IMR-90 (cell line): ENCODE results near the gene CUTC. TPM values are rescaled to one million over a fixed set of nuclear protein-coding genes. Genes with fewer than 3 reads are reported as not detected.

Experiments used
- ATAC-seq: fragments of 200-7000 bp; cut with Tn5 transposase; 2 replicates; pipeline ENCODE4 v1.9.1; 2020; ENCODE audit warnings: low read depth, mild to moderate bottlenecking, moderate library complexity
- BruUV-seq: library from RNA; stranded (reverse); fragments of 400-500 nt; replicated peaks from 2 replicates; lab custom pipeline; 2021; lab: Mats Ljungman, UMichigan
- CTCF ChIA-PET: fragments of 300-600 bp; formaldehyde crosslinking; extraction: SDS; loops from one replicate; lab custom pipeline; 2021; ENCODE audit warnings: antibody characterized with exemption; lab: Yijun Ruan, JAX
- POLR2A ChIA-PET: fragments of 300-600 bp; sonication (Branson Sonifier 250); formaldehyde crosslinking; loops from one replicate; lab custom pipeline; 2022; ENCODE audit warnings: antibody characterized with exemption; ENCODE audit not compliant: unreplicated experiment; lab: Charles Lee
- DNase-seq: peaks from one replicate; pipeline ENCODE4 v3.0.0; 2013
- H2AFZ ChIP-seq: replicated peaks from 2 replicates; pipeline ENCODE3; 2013; ENCODE audit warnings: low read length, mild to moderate bottlenecking; ENCODE audit not compliant: poor library complexity
- H2AK5ac ChIP-seq: 2 replicates; pipeline ENCODE4 v1.6.1; 2013; ENCODE audit warnings: low read depth, low read length, inconsistent platforms
- H2AK9ac ChIP-seq: replicated peaks from 2 replicates; pipeline ENCODE3; 2013; ENCODE audit warnings: mild to moderate bottlenecking, low read depth, low read length, moderate library complexity; ENCODE audit not compliant: poor library complexity
- H2BK120ac ChIP-seq: 2 replicates; pipeline ENCODE4 v1.6.1; 2013; ENCODE audit warnings: low read depth, low read length, inconsistent platforms
- H2BK15ac ChIP-seq: 3 replicates; pipeline ENCODE4 v1.6.1; 2013; ENCODE audit warnings: low read depth, low read length, inconsistent platforms
- H2BK20ac ChIP-seq: 2 replicates; pipeline ENCODE4 v1.6.1; 2013; ENCODE audit warnings: low read depth, mild to moderate bottlenecking, inconsistent platforms, low read length, moderate library complexity
- H2BK5ac ChIP-seq: 2 replicates; pipeline ENCODE4 v1.6.1; 2013; ENCODE audit warnings: mild to moderate bottlenecking, low read depth, low read length, inconsistent platforms; ENCODE audit not compliant: poor library complexity, severe bottlenecking
- H3K14ac ChIP-seq: replicated peaks from 2 replicates; pipeline ENCODE4 v1.6.1; 2013; ENCODE audit warnings: low read depth, low read length, inconsistent platforms
- H3K18ac ChIP-seq: 2 replicates; pipeline ENCODE4 v1.6.1; 2013; ENCODE audit warnings: low read depth, low read length, control low read depth
- H3K23ac ChIP-seq: 2 replicates; pipeline ENCODE4 v1.6.1; 2013; ENCODE audit warnings: low read depth, low read length, inconsistent platforms
- H3K27ac ChIP-seq: 2 replicates; pipeline ENCODE4 v1.5.1; 2013; ENCODE audit warnings: mild to moderate bottlenecking, control low read depth, low read length; ENCODE audit not compliant: insufficient read depth
- H3K27me3 ChIP-seq: 2 replicates; pipeline ENCODE4 v1.6.1; 2013; ENCODE audit warnings: low read length; ENCODE audit not compliant: control insufficient read depth, insufficient read depth
- H3K36me3 ChIP-seq: 2 replicates; pipeline ENCODE4 v1.6.1; 2013; ENCODE audit warnings: low read length, mixed read lengths; ENCODE audit not compliant: control insufficient read depth, insufficient read depth
- H3K4ac ChIP-seq: 2 replicates; pipeline ENCODE4 v1.6.1; 2013; ENCODE audit warnings: low read depth, low read length, inconsistent platforms
- H3K4me1 ChIP-seq: 2 replicates; pipeline ENCODE4 v1.6.1; 2013; ENCODE audit warnings: low read length, mixed read lengths; ENCODE audit not compliant: control insufficient read depth, insufficient read depth
- H3K4me2 ChIP-seq: 2 replicates; pipeline ENCODE4 v1.6.1; 2013; ENCODE audit warnings: low read depth, mild to moderate bottlenecking, control low read depth, low read length, moderate library complexity
- H3K4me3 ChIP-seq: 2 replicates; pipeline ENCODE4 v1.5.1; 2013; ENCODE audit warnings: low read depth, mild to moderate bottlenecking, control low read depth, low read length, moderate library complexity; ENCODE audit not compliant: insufficient read depth
- H3K56ac ChIP-seq: 2 replicates; pipeline ENCODE4 v1.6.1; 2013; ENCODE audit warnings: low read length, inconsistent platforms; ENCODE audit not compliant: insufficient read depth; ENCODE audit errors: extremely low read depth
- H3K79me1 ChIP-seq, 2 experiments: 2 replicates each; pipeline ENCODE4 v1.6.1; 2013; ENCODE audit warnings: low read length in 2 of 2, inconsistent platforms in 1 of 2, low read depth in 1 of 2
- H3K9ac ChIP-seq: 2 replicates; pipeline ENCODE4 v1.6.1; 2013; ENCODE audit warnings: low read depth, low read length, control low read depth
- H3K9me1 ChIP-seq: 2 replicates; pipeline ENCODE4 v1.6.1; 2013; ENCODE audit warnings: low read length, inconsistent platforms; ENCODE audit not compliant: insufficient read depth
- H3K9me3 ChIP-seq: 2 replicates; pipeline ENCODE4 v1.6.1; 2013; ENCODE audit warnings: low read length; ENCODE audit not compliant: control insufficient read depth, insufficient read depth
- H4K20me1 ChIP-seq: 2 replicates; pipeline ENCODE4 v1.6.1; 2013; ENCODE audit warnings: low read length, inconsistent platforms; ENCODE audit not compliant: insufficient read depth
- H4K5ac ChIP-seq: 2 replicates; pipeline ENCODE4 v1.6.1; 2013; ENCODE audit warnings: mild to moderate bottlenecking, low read depth, low read length, control low read depth
- H4K8ac ChIP-seq, 2 experiments: 2 replicates each; pipeline ENCODE4 v1.6.1; 2013; ENCODE audit warnings: low read depth in 2 of 2, low read length in 2 of 2, control low read depth in 1 of 2, inconsistent platforms in 1 of 2
- H4K91ac ChIP-seq: 2 replicates; pipeline ENCODE4 v1.6.1; 2013; ENCODE audit warnings: low read depth, low read length, inconsistent platforms; ENCODE audit not compliant: insufficient read depth
- BHLHE40 ChIP-seq: fragments of 150-350 bp; IDR thresholded peaks from 2 replicates; pipeline ENCODE4 v1.6.1; 2016; ENCODE audit warnings: mild to moderate bottlenecking, low read depth, low read length
- CEBPB ChIP-seq: IDR thresholded peaks from 2 replicates; pipeline ENCODE4 v1.6.1; 2012; ENCODE audit warnings: low read depth, low read length, improper control_type of control experiment
- CHD1 ChIP-seq: IDR thresholded peaks from 2 replicates; pipeline ENCODE4 v1.6.1; 2012; ENCODE audit warnings: low read depth, low read length, improper control_type of control experiment
- FOS ChIP-seq: fragments of 150-350 bp; IDR thresholded peaks from 2 replicates; pipeline ENCODE4 v1.6.1; 2016; ENCODE audit warnings: low read depth, low read length
- MAFK ChIP-seq: IDR thresholded peaks from 2 replicates; pipeline ENCODE4 v1.6.1; 2012; ENCODE audit warnings: low read depth, low read length, improper control_type of control experiment
- MAZ ChIP-seq: IDR thresholded peaks from 2 replicates; pipeline ENCODE4 v1.6.1; 2012; ENCODE audit warnings: low read depth, mild to moderate bottlenecking, low read length, improper control_type of control experiment, moderate library complexity, borderline replicate concordance
- MXI1 ChIP-seq: IDR thresholded peaks from 2 replicates; pipeline ENCODE4 v1.6.1; 2012; ENCODE audit warnings: low read depth, mild to moderate bottlenecking, low read length, moderate library complexity, borderline replicate concordance
- NFE2L2 ChIP-seq: fragments of 150-350 bp; IDR thresholded peaks from 2 replicates; pipeline ENCODE4 v1.6.1; 2016; ENCODE audit warnings: low read depth, mild to moderate bottlenecking, low read length
- POLR2A ChIP-seq: IDR thresholded peaks from 2 replicates; pipeline ENCODE4 v1.6.1; 2012; ENCODE audit warnings: mild to moderate bottlenecking, low read depth, low read length
- RAD21 ChIP-seq: IDR thresholded peaks from 2 replicates; pipeline ENCODE4 v1.6.1; 2012; ENCODE audit warnings: low read length, improper control_type of control experiment
- RCOR1 ChIP-seq: IDR thresholded peaks from 2 replicates; pipeline ENCODE4 v1.6.1; 2012; ENCODE audit warnings: mild to moderate bottlenecking, low read length, improper control_type of control experiment; ENCODE audit not compliant: insufficient replicate concordance
- RFX5 ChIP-seq: IDR thresholded peaks from 2 replicates; pipeline ENCODE4 v1.8.0; 2012; ENCODE audit warnings: low read depth, mild to moderate bottlenecking, low read length, moderate library complexity
- SMC3 ChIP-seq: fragments of 150-350 bp; IDR thresholded peaks from 2 replicates; pipeline ENCODE4 v1.6.1; 2016; ENCODE audit warnings: low read depth, mild to moderate bottlenecking, antibody characterized with exemption, low read length, moderate library complexity
- USF2 ChIP-seq: fragments of 150-350 bp; IDR thresholded peaks from 2 replicates; pipeline ENCODE4 v1.6.1; 2017; ENCODE audit warnings: mild to moderate bottlenecking, antibody characterized with exemption, low read length, low read depth
- WGBS, 2 experiments: methylation state at CpG; one replicate each; pipeline versions ENCODE4 v1.1.5 to v1.1.7; 2013; ENCODE audit warnings: missing lambda C conversion rate in 2 of 2; ENCODE audit not compliant: insufficient read length in 1 of 2; ENCODE audit errors: extremely low coverage in 2 of 2; 5-methylcytosine and 5-hydroxymethylcytosine counted together
- dilution Hi-C: fragments of 300-500 bp; cut with HindIII; formaldehyde crosslinking; loops from one replicate; pipeline ENCODE4 v1.14.3; 2018; ENCODE audit warnings: low sequenced_read_pairs; ENCODE audit not compliant: unreplicated experiment
- in situ Hi-C: fragments of 300-500 bp; cut with MboI; formaldehyde crosslinking; loops from 3 replicates; pipeline ENCODE4 v1.14.3; 2019; ENCODE audit warnings: low sequenced_read_pairs, inconsistent platforms, mixed read lengths
- intact Hi-C: fragments of 100-400 bp; cut with micrococcal nuclease; formaldehyde crosslinking; loops from 2 replicates; pipeline ENCODE4 v1.10.0; 2022
- polyA plus RNA-seq, 3 experiments: library from polyadenylated mRNA; depleted of rRNA; stranded (reverse); fragments of >200 nt; gene quantifications; 2 replicates each; pipeline ENCODE4 v1.2.3, GENCODE V29; 2012; ENCODE audit warnings: low replicate concordance in 1 of 3
- total RNA-seq: library from RNA; depleted of rRNA; stranded (reverse); fragments of >200 nt; gene quantifications from 2 replicates; pipeline ENCODE4 v1.2.3, GENCODE V29; 2012
- TF ChIP-seq, protein P1 (sequence below): conservative IDR thresholded peaks from 2 replicates; pipeline ENCODE4 v1.5.1; 2012; ENCODE audit warnings: mild to moderate bottlenecking, low read depth, low read length, improper control_type of control experiment
- TF ChIP-seq, protein P2 (sequence below): fragments of 150-350 bp; IDR thresholded peaks from 2 replicates; pipeline ENCODE4 v1.6.1; 2016; ENCODE audit warnings: low read depth, mild to moderate bottlenecking, low read length, moderate library complexity, borderline replicate concordance

The CUTC gene
- total and polyA plus RNA-seq, 2 of the 4 experiments (the other 2 are of a cell fraction), result 7.0 to 10.2 TPM

- Histone ChIP-seq H3K4me2 (no peak overlapping the region), H4K8ac (no peak overlapping the region), H4K20me1 (no peaks in the 10 kb centered on the region), H2BK15ac (no peak overlapping the region; the same call in 2 of the 3 replicates), H4K91ac (no peak overlapping the region), H3K4me1 (peaks cover 4% of the 10 kb centered on the region; the same call in 1 of the 2 replicates), H3K4me3 (no peak overlapping the region), H3K36me3 (no peaks in the 10 kb centered on the region), H2BK5ac (no peak overlapping the region), H3K9me3 (no peaks in the 10 kb centered on the region), H3K4ac (no peak overlapping the region), H2AFZ (no peak overlapping the region), H3K9ac (no peak overlapping the region), H3K9me1 (no peaks in the 10 kb centered on the region), H4K5ac (no peak overlapping the region), H3K18ac (no peak overlapping the region), H3K56ac (no peak overlapping the region), H2BK120ac (no peak overlapping the region), H2AK5ac (no peak overlapping the region), H2BK20ac (no peak overlapping the region), H3K27ac (no peak overlapping the region), H2AK9ac (no peak overlapping the region), H3K23ac (no peak overlapping the region), H3K14ac (no peak overlapping the region), H3K79me1 (no peaks in the 10 kb centered on the region), H3K27me3 (no peaks in the 10 kb centered on the region)
- in situ Hi-C loops (no loop called here), dilution Hi-C loops (no loop called here), intact Hi-C loops (no loop called here)
- ChIA-PET CTCF (no interaction called here), POLR2A (no interaction called here)
- no TSS peak for BruUV-seq
- ATAC-seq (no peak), DNase-seq (no peak)
- no CpG with 5 or more reads among the region's 8 CpGs for WGBS, 2 experiments
- TF ChIP-seq, protein P1, sequence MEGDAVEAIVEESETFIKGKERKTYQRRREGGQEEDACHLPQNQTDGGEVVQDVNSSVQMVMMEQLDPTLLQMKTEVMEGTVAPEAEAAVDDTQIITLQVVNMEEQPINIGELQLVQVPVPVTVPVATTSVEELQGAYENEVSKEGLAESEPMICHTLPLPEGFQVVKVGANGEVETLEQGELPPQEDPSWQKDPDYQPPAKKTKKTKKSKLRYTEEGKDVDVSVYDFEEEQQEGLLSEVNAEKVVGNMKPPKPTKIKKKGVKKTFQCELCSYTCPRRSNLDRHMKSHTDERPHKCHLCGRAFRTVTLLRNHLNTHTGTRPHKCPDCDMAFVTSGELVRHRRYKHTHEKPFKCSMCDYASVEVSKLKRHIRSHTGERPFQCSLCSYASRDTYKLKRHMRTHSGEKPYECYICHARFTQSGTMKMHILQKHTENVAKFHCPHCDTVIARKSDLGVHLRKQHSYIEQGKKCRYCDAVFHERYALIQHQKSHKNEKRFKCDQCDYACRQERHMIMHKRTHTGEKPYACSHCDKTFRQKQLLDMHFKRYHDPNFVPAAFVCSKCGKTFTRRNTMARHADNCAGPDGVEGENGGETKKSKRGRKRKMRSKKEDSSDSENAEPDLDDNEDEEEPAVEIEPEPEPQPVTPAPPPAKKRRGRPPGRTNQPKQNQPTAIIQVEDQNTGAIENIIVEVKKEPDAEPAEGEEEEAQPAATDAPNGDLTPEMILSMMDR, result no peak
- TF ChIP-seq MAFK (no peak), MAZ (no peak), NFE2L2 (no peak), RAD21 (no peak), POLR2A (no peak), SMC3 (no peak), USF2 (no peak), RFX5 (no peak), RCOR1 (no peak), MXI1 (no peak), CEBPB (no peak), CHD1 (no peak), BHLHE40 (no peak), FOS (no peak)
- TF ChIP-seq, protein P2, sequence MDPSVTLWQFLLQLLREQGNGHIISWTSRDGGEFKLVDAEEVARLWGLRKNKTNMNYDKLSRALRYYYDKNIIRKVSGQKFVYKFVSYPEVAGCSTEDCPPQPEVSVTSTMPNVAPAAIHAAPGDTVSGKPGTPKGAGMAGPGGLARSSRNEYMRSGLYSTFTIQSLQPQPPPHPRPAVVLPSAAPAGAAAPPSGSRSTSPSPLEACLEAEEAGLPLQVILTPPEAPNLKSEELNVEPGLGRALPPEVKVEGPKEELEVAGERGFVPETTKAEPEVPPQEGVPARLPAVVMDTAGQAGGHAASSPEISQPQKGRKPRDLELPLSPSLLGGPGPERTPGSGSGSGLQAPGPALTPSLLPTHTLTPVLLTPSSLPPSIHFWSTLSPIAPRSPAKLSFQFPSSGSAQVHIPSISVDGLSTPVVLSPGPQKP, result no peak
Measured at GRCh38 chr10:99766302-99766681, 34.3 kb downstream of the CUTC start.
